Peyer's patch (tissue), 4 donors: Measurements from ENCODE around the gene HMGXB3. TPM values are rescaled to one million over a fixed set of nuclear protein-coding genes. Genes with fewer than 3 reads are reported as not detected.

ENCODE experiments used
- DNase-seq, 3 donors: peaks; one replicate each; pipeline ENCODE4 v3.0.0-alpha.2; 2017 to 2019
- H3K27ac ChIP-seq, 4 donors: fragments of 200-600 bp; sonication (generic); one replicate each; pipeline ENCODE4 v1.5.1; 2016 to 2019
- H3K27me3 ChIP-seq, 2 donors: fragments of 200-600 bp; sonication (generic); one replicate each; pipeline ENCODE4 v1.5.1; 2019
- H3K36me3 ChIP-seq, 3 donors: fragments of 200-600 bp; sonication (generic); one replicate each; pipeline ENCODE4 v1.5.1; 2016 to 2019
- H3K4me1 ChIP-seq, 4 donors: fragments of 200-600 bp; sonication (generic); one replicate each; pipeline ENCODE4 v1.5.1; 2016 to 2019
- H3K4me3 ChIP-seq, 4 donors: fragments of 200-600 bp; sonication (generic); 1 replicate in 3 of 4; 2 replicates in 1 of 4; pipeline ENCODE4 v1.5.1; 2016 to 2019; ENCODE audit warnings: mild to moderate bottlenecking in 1 of 4
- H3K9me3 ChIP-seq, 4 donors: fragments of 200-600 bp; sonication (generic); one replicate each; pipeline ENCODE4 v1.5.1; 2016 to 2019; ENCODE audit warnings: mild to moderate bottlenecking in 1 of 4
- CTCF ChIP-seq, 6 experiments: fragments of 450-650 bp in 4 of 6; fragments of 200-600 bp in 2 of 6; sonication (generic) in 1 of 6; IDR thresholded peaks; one replicate each; pipeline ENCODE4 v1.5.1; 2017 to 2019; ENCODE audit warnings: antibody characterized with exemption in 6 of 6, mild to moderate bottlenecking in 3 of 6, moderate library complexity in 1 of 6
- POLR2A ChIP-seq, 2 donors: fragments of 450-650 bp; IDR thresholded peaks; one replicate each; pipeline ENCODE4 v1.5.1; 2017; ENCODE audit warnings: antibody characterized with exemption in 2 of 2, mild to moderate bottlenecking in 2 of 2, moderate library complexity in 2 of 2
- total RNA-seq, 4 donors: library from RNA; depleted of rRNA; stranded (reverse); fragments of >200 nt; gene quantifications; one replicate each; pipeline ENCODE4 v1.1.0, GENCODE V29; 2016

The HMGXB3 gene
- total RNA-seq, 4 donors from 2014 or later = 24.3 to 45.0 (median 41.4) TPM

- TF ChIP-seq CTCF (IDR thresholded peaks at IDR 0.05) (no peak), POLR2A (IDR thresholded peaks at IDR 0.05) (no peak)
- Histone ChIP-seq H3K27me3 (no peaks in the 10 kb centered on the region), H3K9me3 (no peaks in the 10 kb centered on the region), H3K36me3 (no peaks in the 10 kb centered on the region), H3K27ac (no peak overlapping the region), H3K4me1 (peaks cover 0 to 10% (median 0%) of the 10 kb centered on the region in 4 donors), H3K4me3 (no peak overlapping the region)
- DNase-seq = peak in 2 of 3 donors; percentile 9 to 31
These were observed 78.5 kb downstream of the HMGXB3 start for GRCh38 chr5:150078802-150079689.

- DNase-seq = peak in 1 of 3 donors; percentile 6
- H3K4me1 ChIP-seq = peaks cover 0 to 10% (median 0%) of the 10 kb centered on the region in 4 donors
- no peaks in the 10 kb centered on the region for H3K9me3 ChIP-seq
- H3K36me3 ChIP-seq = no peaks in the 10 kb centered on the region
- TF ChIP-seq CTCF (IDR thresholded peaks at IDR 0.05) (no peak), POLR2A (IDR thresholded peaks at IDR 0.05) (no peak)
- H3K27me3 ChIP-seq = no peaks in the 10 kb centered on the region
- H3K27ac ChIP-seq = no peak overlapping the region
- no peak overlapping the region for H3K4me3 ChIP-seq
These were observed 79.4 kb downstream of the HMGXB3 start for GRCh38 chr5:150079909-150080461.

GRCh38 chr5:150080696-150081435 is 80.3 kb downstream of the HMGXB3 start:
- H3K4me1 ChIP-seq = peaks cover 0 to 10% (median 0%) of the 10 kb centered on the region in 4 donors
- no peak overlapping the region for H3K27ac ChIP-seq
- no peaks in the 10 kb centered on the region for H3K9me3 ChIP-seq
- H3K36me3 ChIP-seq = no peaks in the 10 kb centered on the region
- no peaks in the 10 kb centered on the region for H3K27me3 ChIP-seq
- no peak for TF ChIP-seq POLR2A (IDR thresholded peaks at IDR 0.05)
- TF ChIP-seq CTCF (IDR thresholded peaks at IDR 0.05) = no peak
- H3K4me3 ChIP-seq = no peak overlapping the region
- DNase-seq = peak in 1 of 3 donors; percentile 8

- Histone ChIP-seq H3K27ac (no peak overlapping the region), H3K4me3 (peak overlapping the region in 1 of 4 donors; percentile 26)
These were observed 81.2 kb downstream of the HMGXB3 start for GRCh38 chr5:150081541-150082283.

More at GRCh38 chr5:150081541-150082283, 81.2 kb downstream of the HMGXB3 start:
- Histone ChIP-seq H3K27me3 (no peaks in the 10 kb centered on the region), H3K9me3 (no peaks in the 10 kb centered on the region), H3K36me3 (no peaks in the 10 kb centered on the region), H3K4me1 (peaks cover 0 to 10% (median 0%) of the 10 kb centered on the region in 4 donors)
- peak; percentile 51 to 74 (median 54) for DNase-seq
- no peak for TF ChIP-seq CTCF (IDR thresholded peaks at IDR 0.05)
- TF ChIP-seq POLR2A (IDR thresholded peaks at IDR 0.05) = no peak
